Measurements from ENCODE around the gene ASTN2. TPM values are rescaled to one million over a fixed set of nuclear protein-coding genes. Genes with fewer than 3 reads are reported as not detected.

The ASTN2 gene
- total and polyA plus RNA-seq, 10 of the 15 experiments (the other 5 are each of a cell fraction or from before 2014, with no cell fraction given): 1.4 to 15.7 (median 7.0) TPM

DNA sequence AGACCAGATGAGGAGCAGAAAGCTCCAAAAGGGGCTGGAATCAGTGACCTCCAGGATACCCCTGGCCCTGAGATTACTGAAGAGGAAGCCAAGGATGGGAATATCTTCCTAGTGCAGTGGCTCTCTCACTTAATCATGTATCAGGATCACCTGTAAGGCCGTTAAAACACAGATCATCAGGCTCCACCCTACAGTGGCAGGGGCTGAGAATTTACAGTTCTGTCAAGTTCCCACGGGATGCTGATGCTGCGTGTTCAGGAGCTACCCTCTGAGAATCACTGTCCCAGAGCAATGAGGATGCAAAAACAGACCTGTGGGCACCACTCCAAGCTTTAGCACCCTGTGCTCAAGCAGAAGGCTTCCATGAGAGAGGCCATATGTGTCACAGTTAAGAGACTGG is 291.9 kb downstream of the ASTN2 start:
- H3K27ac ChIP-seq (ENCODE audit: control insufficient read depth, insufficient read depth): no peak overlapping the region
- no peaks in the 10 kb centered on the region for H3K27me3 ChIP-seq (replicated peaks in 1 of 2; ENCODE audit: control insufficient read depth in 2 of 2, insufficient read depth in 2 of 2, low read length in 1 of 2)
- DNase-seq (ENCODE audit: low read depth, low spot score): no peak
- ChIA-PET RAD21 (ENCODE audit: unreplicated experiment) (no interaction called here), POLR2A (no interaction called here), SMC1A (ENCODE audit: uncharacterized antibody, unreplicated experiment) (no interaction called here), CTCF (no interaction called here)
- no TSS peak for BruUV-seq (replicated peaks)
- H3K36me3 ChIP-seq (ENCODE audit: control insufficient read depth in 2 of 2, insufficient read depth in 2 of 2, low read length in 1 of 2): no peaks in the 10 kb centered on the region
- H2AFZ ChIP-seq (ENCODE audit: control insufficient read depth, low read depth, low read length): no peak overlapping the region
- H3K9me3 ChIP-seq (replicated peaks; ENCODE audit: control insufficient read depth, insufficient read depth, low read length): no peaks in the 10 kb centered on the region
- intact Hi-C loops (cut with micrococcal nuclease; ENCODE audit: unreplicated experiment): no loop called here
- no peak overlapping the region for H3K9ac ChIP-seq (ENCODE audit: control insufficient read depth, insufficient read depth, low read length)
- H3K79me2 ChIP-seq (ENCODE audit: control insufficient read depth, insufficient read depth, low read length): no peaks in the 10 kb centered on the region
- H3K4me1 ChIP-seq (ENCODE audit: control insufficient read depth, insufficient read depth, low read length): no peaks in the 10 kb centered on the region
- WGBS (ENCODE audit: insufficient coverage, insufficient replicate concordance, low lambda C conversion rate, missing lambda C conversion rate): 5% methylated on average over 3 of the region's 3 CpGs
- H3K4me3 ChIP-seq: no peak overlapping the region
- no peaks in the 10 kb centered on the region for H4K20me1 ChIP-seq (ENCODE audit: control insufficient read depth, insufficient read depth)
- H3K4me2 ChIP-seq (ENCODE audit: control insufficient read depth, insufficient read depth): no peak overlapping the region
- ATAC-seq: no peak
- in situ Hi-C loops (cut with MboI): no loop called here
- no peak for FAIRE-seq
- TF ChIP-seq RFX5 (IDR thresholded peaks at IDR 0.05; ENCODE audit: low read depth, low read length) (no peak), MYC (IDR thresholded peaks at IDR 0.05; ENCODE audit: insufficient read depth, insufficient read length, insufficient replicate concordance, low read length, severe bottlenecking) (no peak), TCF3 (IDR thresholded peaks at IDR 0.05; ENCODE audit: borderline replicate concordance, insufficient read depth, low read depth, low read length) (no peak), KDM1A (IDR thresholded peaks at IDR 0.05; ENCODE audit: borderline replicate concordance) (no peak), GABPA (IDR thresholded peaks at IDR 0.05; ENCODE audit: low read depth) (no peak), CREB1 (IDR thresholded peaks at IDR 0.05; ENCODE audit: low read depth) (no peak), FOS (IDR thresholded peaks at IDR 0.05; ENCODE audit: borderline replicate concordance, extremely low read depth, insufficient read length) (no peak), IRF3 (IDR thresholded peaks at IDR 0.05) (no peak), PRDM15 (CRISPR knock-in tag; IDR thresholded peaks at IDR 0.05) (no peak), ZNF592 (IDR thresholded peaks at IDR 0.05) (no peak)
- TF ChIP-seq, protein P1, sequence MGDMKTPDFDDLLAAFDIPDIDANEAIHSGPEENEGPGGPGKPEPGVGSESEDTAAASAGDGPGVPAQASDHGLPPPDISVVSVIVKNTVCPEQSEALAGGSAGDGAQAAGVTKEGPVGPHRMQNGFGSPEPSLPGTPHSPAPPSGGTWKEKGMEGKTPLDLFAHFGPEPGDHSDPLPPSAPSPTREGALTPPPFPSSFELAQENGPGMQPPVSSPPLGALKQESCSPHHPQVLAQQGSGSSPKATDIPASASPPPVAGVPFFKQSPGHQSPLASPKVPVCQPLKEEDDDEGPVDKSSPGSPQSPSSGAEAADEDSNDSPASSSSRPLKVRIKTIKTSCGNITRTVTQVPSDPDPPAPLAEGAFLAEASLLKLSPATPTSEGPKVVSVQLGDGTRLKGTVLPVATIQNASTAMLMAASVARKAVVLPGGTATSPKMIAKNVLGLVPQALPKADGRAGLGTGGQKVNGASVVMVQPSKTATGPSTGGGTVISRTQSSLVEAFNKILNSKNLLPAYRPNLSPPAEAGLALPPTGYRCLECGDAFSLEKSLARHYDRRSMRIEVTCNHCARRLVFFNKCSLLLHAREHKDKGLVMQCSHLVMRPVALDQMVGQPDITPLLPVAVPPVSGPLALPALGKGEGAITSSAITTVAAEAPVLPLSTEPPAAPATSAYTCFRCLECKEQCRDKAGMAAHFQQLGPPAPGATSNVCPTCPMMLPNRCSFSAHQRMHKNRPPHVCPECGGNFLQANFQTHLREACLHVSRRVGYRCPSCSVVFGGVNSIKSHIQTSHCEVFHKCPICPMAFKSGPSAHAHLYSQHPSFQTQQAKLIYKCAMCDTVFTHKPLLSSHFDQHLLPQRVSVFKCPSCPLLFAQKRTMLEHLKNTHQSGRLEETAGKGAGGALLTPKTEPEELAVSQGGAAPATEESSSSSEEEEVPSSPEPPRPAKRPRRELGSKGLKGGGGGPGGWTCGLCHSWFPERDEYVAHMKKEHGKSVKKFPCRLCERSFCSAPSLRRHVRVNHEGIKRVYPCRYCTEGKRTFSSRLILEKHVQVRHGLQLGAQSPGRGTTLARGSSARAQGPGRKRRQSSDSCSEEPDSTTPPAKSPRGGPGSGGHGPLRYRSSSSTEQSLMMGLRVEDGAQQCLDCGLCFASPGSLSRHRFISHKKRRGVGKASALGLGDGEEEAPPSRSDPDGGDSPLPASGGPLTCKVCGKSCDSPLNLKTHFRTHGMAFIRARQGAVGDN (IDR thresholded peaks at IDR 0.05): no peak
